Fibroblast of lung (primary cell): ENCODE measurements around the gene GAB2. TPM values are rescaled to one million over a fixed set of nuclear protein-coding genes. Genes with fewer than 3 reads are reported as not detected.

Experiments used
- DNase-seq, 2 donors: peaks; one replicate each; pipeline versions ENCODE4 v3.0.0 to v3.0.0-alpha.2; 2010; ENCODE audit warnings: low read depth in 2 of 2
- H2AFZ ChIP-seq: 2 replicates; pipeline ENCODE4 v1.5.1; 2012; ENCODE audit warnings: low read length, control low read depth, inconsistent platforms
- H3K27ac ChIP-seq: 2 replicates; pipeline ENCODE4 v1.5.1; 2011; ENCODE audit warnings: low read length, control low read depth; ENCODE audit not compliant: insufficient read depth
- H3K27me3 ChIP-seq: 2 replicates; pipeline ENCODE4 v1.5.1; 2011; ENCODE audit warnings: mild to moderate bottlenecking, low read length; ENCODE audit not compliant: control insufficient read depth, insufficient read depth
- H3K36me3 ChIP-seq: 2 replicates; pipeline ENCODE4 v1.5.1; 2011; ENCODE audit warnings: low read length; ENCODE audit not compliant: control insufficient read depth, insufficient read depth
- H3K4me1 ChIP-seq: 2 replicates; pipeline ENCODE4 v1.5.1; 2011; ENCODE audit warnings: low read length; ENCODE audit not compliant: control insufficient read depth, insufficient read depth; ENCODE audit errors: extremely low read depth
- H3K4me2 ChIP-seq: 2 replicates; pipeline ENCODE4 v1.5.1; 2011; ENCODE audit warnings: low read length, control low read depth; ENCODE audit not compliant: insufficient read depth; ENCODE audit errors: extremely low read depth
- H3K4me3 ChIP-seq, 4 experiments: fragments of 200-600 bp in 1 of 4; sonication (generic) in 1 of 4; replicated peaks in 1 of 4; 2 replicates each; pipeline ENCODE4 v1.5.1; 2011 to 2016; ENCODE audit warnings: low read length in 4 of 4, low read depth in 3 of 4, mild to moderate bottlenecking in 3 of 4, control low read depth in 2 of 4, inconsistent platforms in 1 of 4, mixed read lengths in 1 of 4; ENCODE audit not compliant: insufficient read depth in 1 of 4; ENCODE audit errors: control extremely low read depth in 1 of 4
- H3K79me2 ChIP-seq: 2 replicates; pipeline ENCODE4 v1.5.1; 2012; ENCODE audit warnings: mild to moderate bottlenecking, low read length, inconsistent platforms; ENCODE audit not compliant: control insufficient read depth, insufficient read depth
- H3K9ac ChIP-seq: 2 replicates; pipeline ENCODE4 v1.5.1; 2011; ENCODE audit warnings: mild to moderate bottlenecking, low read length, control low read depth; ENCODE audit not compliant: insufficient read depth
- H3K9me3 ChIP-seq: 2 replicates; pipeline ENCODE4 v1.5.1; 2012; ENCODE audit warnings: low read depth, low read length; ENCODE audit not compliant: control insufficient read depth, insufficient read depth
- H4K20me1 ChIP-seq: 2 replicates; pipeline ENCODE4 v1.5.1; 2011; ENCODE audit warnings: low read length; ENCODE audit not compliant: control insufficient read depth, insufficient read depth; ENCODE audit errors: extremely low read depth
- CTCF ChIP-seq, 2 donors: IDR thresholded peaks in 1 of 2; conservative IDR thresholded peaks in 1 of 2; 1 replicate in 1 of 2; 2 replicates in 1 of 2; pipeline ENCODE4 v1.5.1; 2011 to 2012; ENCODE audit warnings: low read length in 2 of 2, control low read depth in 1 of 2, inconsistent platforms in 1 of 2, low read depth in 1 of 2, mild to moderate bottlenecking in 1 of 2
- EZH2 ChIP-seq: IDR thresholded peaks from 2 replicates; pipeline ENCODE4 v1.5.1; 2012; ENCODE audit warnings: low read length, control low read depth, mild to moderate bottlenecking; ENCODE audit errors: missing control alignments
- polyA plus RNA-seq, 2 donors: library from polyadenylated mRNA; depleted of rRNA in 1 of 2; stranded (reverse) in 1 of 2; unstranded in 1 of 2; fragments of >200 nt; gene quantifications; 2 replicates each; pipeline ENCODE4 v1.2.1, GENCODE V29; 2011 to 2012; ENCODE audit warnings: missing spikeins in 1 of 2
- total RNA-seq: library from RNA; depleted of rRNA; stranded (reverse); fragments of >200 nt; gene quantifications from 2 replicates; pipeline ENCODE4 v1.2.1, GENCODE V29; 2014

Gene GAB2
- total and polyA plus RNA-seq, 2 donors (not counting 1 experiment from before 2014, with no cell fraction given): 7.1 to 14.0 TPM

DNA sequence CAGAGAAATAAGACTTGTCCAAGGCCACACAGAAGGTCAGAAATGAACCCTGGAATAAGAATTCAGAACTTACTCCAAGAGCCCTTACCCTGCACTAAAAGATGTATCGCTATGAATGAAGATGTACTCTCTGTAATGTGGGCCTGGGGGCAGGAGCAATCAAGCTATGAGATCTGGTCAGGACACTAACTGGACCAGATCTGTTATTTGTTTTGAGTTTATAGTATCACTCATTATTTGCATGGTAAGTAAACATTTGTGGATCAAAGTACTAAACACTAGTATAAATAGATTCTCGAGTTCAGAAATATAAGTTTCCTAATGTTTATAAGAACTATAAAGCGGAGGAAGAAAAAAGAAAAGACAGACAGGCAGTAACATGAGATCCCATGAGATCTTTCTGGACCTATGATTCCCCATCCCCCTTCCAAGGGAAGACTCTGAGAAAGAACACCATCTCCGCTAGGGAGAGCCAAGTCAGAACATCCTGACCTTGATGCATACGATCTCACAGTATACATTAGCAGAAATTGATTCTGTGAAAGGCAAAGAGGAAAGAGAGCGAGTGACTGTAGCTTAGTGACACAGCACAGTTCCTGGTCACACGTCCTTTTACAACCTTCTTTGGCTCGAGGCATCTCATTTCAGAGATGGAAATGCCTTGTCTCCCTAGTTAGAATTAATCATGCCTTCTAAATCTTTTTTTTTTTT is 157.7 kb downstream of the GAB2 start:
- Histone ChIP-seq H3K27me3 (no peaks in the 10 kb centered on the region), H3K36me3 (no peaks in the 10 kb centered on the region), H3K9me3 (no peaks in the 10 kb centered on the region), H3K4me3 (no peak overlapping the region), H3K79me2 (no peaks in the 10 kb centered on the region), H3K4me2 (no peak overlapping the region), H3K9ac (no peak overlapping the region), H3K4me1 (no peaks in the 10 kb centered on the region), H3K27ac (no peak overlapping the region), H4K20me1 (no peaks in the 10 kb centered on the region), H2AFZ (no peak overlapping the region)
- TF ChIP-seq CTCF (conservative IDR thresholded peaks at IDR 0.05 in 1 of 2, IDR thresholded peaks at IDR 0.05 in 1 of 2; ENCODE audit: low read depth in 1 of 2, low read length in 2 of 2) (no peak), EZH2 (no peak)
- no peak for DNase-seq

DNA sequence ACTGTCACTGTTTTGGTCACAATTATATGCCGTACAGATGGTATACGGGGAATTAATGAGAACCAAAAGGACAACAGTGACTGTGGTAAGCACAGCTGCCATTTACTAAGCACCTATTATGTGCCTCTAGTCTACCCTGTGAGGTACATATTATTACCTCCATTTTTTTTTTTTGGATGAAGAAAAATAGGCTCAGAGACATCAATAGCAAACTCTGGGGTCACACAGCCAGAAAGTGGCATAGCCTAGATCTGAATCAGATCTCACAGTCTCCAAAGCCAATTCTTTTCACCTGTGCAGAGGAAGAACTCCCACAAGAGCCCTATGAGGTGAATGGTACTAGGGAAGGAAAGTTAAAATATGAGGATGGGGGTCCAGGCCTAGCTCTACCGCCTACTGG is 160.0 kb downstream of the GAB2 start:
- no peak overlapping the region for H3K9ac ChIP-seq

GRCh38 chr11:78256962-78257361 is 160.7 kb downstream of the GAB2 start:
- Histone ChIP-seq H3K9me3 (no peaks in the 10 kb centered on the region), H2AFZ (no peak overlapping the region), H3K9ac (no peak overlapping the region), H3K4me2 (no peak overlapping the region), H3K27ac (no peak overlapping the region), H3K4me1 (peaks cover 3% of the 10 kb centered on the region), H3K36me3 (no peaks in the 10 kb centered on the region), H3K4me3 (no peak overlapping the region), H4K20me1 (no peaks in the 10 kb centered on the region), H3K27me3 (no peaks in the 10 kb centered on the region), H3K79me2 (no peaks in the 10 kb centered on the region)
- peak; percentile 89 to 93 for DNase-seq
- no peak for TF ChIP-seq EZH2
- TF ChIP-seq CTCF (conservative IDR thresholded peaks at IDR 0.05 in 1 of 2, IDR thresholded peaks at IDR 0.05 in 1 of 2; ENCODE audit: low read depth in 1 of 2, low read length in 2 of 2): no peak

More for the DNA sequence above, 160.0 kb downstream of the GAB2 start:
- no peaks in the 10 kb centered on the region for H3K27me3 ChIP-seq
- no peak for TF ChIP-seq EZH2
- TF ChIP-seq CTCF (conservative IDR thresholded peaks at IDR 0.05 in 1 of 2, IDR thresholded peaks at IDR 0.05 in 1 of 2; ENCODE audit: low read depth in 1 of 2, low read length in 2 of 2): no peak
- H4K20me1 ChIP-seq: no peaks in the 10 kb centered on the region
- H3K9me3 ChIP-seq: no peaks in the 10 kb centered on the region
- H3K4me1 ChIP-seq: peaks cover 3% of the 10 kb centered on the region
- no peak overlapping the region for H3K4me2 ChIP-seq
- H3K79me2 ChIP-seq: no peaks in the 10 kb centered on the region
- no peaks in the 10 kb centered on the region for H3K36me3 ChIP-seq
- no peak overlapping the region for H3K27ac ChIP-seq
- no peak overlapping the region for H3K4me3 ChIP-seq
- no peak overlapping the region for H2AFZ ChIP-seq
- DNase-seq: no peak
